ENCODE data around the gene CCT3. TPM values are rescaled to one million over a fixed set of nuclear protein-coding genes. Genes with fewer than 3 reads are reported as not detected.

CCT3 gene
- total RNA-seq, 2 donors from 2014 or later: 102 to 146 TPM

DNA sequence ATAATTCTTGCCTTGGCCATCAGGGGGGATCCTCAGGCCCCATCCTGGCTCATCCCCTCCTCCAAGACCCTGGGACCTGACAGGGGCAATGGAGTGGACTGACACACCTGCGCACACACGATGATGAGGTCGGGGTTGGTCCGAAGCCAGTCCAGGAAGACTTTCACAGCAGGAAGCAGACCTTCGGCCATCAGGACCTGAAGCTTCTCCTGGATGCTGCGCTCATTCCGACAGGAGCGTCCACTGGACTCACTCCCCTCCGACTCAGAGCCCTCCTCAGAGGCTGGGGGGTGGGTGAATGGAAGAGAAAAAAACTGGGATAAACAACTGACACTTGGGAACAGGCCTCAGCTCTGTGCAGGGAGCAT is 74.8 kb downstream of the CCT3 start:
- Histone ChIP-seq H3K27ac (no peak overlapping the region), H3K9me3 (no peaks in the 10 kb centered on the region), H3K4me3 (no peak overlapping the region), H3K36me3 (peaks cover 92% of the 10 kb centered on the region), H3K27me3 (no peaks in the 10 kb centered on the region), H3K4me1 (no peaks in the 10 kb centered on the region)
- DNase-seq (ENCODE audit: low spot score): no peak
- TF ChIP-seq CTCF (IDR thresholded peaks at IDR 0.05): no peak

GRCh38 chr1:156262461-156263287 is 75.4 kb downstream of the CCT3 start:
- Histone ChIP-seq H3K4me3 (no peak overlapping the region), H3K36me3 (peaks cover 92% of the 10 kb centered on the region), H3K4me1 (no peaks in the 10 kb centered on the region), H3K9me3 (no peaks in the 10 kb centered on the region), H3K27me3 (no peaks in the 10 kb centered on the region), H3K27ac (no peak overlapping the region)
- DNase-seq (ENCODE audit: low spot score): no peak
- no peak for TF ChIP-seq CTCF (IDR thresholded peaks at IDR 0.05)

DNA sequence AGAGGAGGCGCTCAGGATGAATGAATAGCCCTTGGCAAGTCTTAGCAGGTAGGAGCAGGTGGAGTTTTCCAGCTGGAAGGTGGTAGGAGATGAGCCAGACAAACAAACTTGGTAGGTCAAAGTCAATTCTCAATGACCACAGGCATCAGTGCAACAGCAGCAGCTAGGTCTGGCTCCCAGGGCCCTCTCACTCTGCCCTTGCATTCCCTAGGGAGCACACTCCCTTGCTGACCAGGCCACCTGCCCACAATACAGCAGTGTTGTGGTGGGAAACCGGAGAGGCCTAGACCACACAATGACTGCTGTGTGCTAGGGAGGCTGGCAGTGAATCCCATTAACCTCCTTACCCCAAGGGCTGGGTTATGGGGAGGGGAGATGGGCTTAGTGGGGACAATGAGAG is 77.2 kb downstream of the CCT3 start:
- no peak overlapping the region for H3K4me3 ChIP-seq

DNA sequence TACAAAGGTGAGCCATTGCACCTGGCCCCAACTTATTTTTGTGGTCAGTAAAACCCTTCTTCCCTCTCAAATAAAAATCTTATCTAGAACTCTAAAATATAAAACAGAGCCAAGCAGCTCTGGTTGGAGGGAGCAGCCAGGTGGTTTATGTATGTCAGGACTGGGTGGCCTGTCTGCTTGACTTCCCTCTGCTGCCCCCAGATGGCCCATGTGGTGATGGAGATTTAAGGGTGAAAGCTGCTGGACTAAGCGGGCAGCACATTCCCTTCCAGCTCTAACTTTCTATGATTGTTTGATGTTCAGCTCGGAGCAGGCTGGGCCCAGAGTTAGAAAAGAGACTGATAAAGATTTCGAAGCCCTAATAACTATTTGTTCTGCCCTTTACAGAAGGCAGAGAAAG is 78.3 kb downstream of the CCT3 start:
- no peaks in the 10 kb centered on the region for H3K9me3 ChIP-seq
- no peak overlapping the region for H3K27ac ChIP-seq
- peaks cover 88% of the 10 kb centered on the region for H3K36me3 ChIP-seq
- no peaks in the 10 kb centered on the region for H3K4me1 ChIP-seq
- TF ChIP-seq CTCF (IDR thresholded peaks at IDR 0.05): no peak
- no peaks in the 10 kb centered on the region for H3K27me3 ChIP-seq
- DNase-seq (ENCODE audit: low spot score): no peak
- H3K4me3 ChIP-seq: no peak overlapping the region

More for the DNA sequence above, 77.2 kb downstream of the CCT3 start:
- H3K27ac ChIP-seq: no peak overlapping the region
- no peaks in the 10 kb centered on the region for H3K27me3 ChIP-seq
- peaks cover 92% of the 10 kb centered on the region for H3K36me3 ChIP-seq
- no peaks in the 10 kb centered on the region for H3K4me1 ChIP-seq
- no peak for DNase-seq (ENCODE audit: low spot score)
- TF ChIP-seq CTCF (IDR thresholded peaks at IDR 0.05): no peak
- H3K9me3 ChIP-seq: no peaks in the 10 kb centered on the region

Other genes with a start within 250 kb of the CCT3 start
- gene LMNA, start 223.6 kb downstream of the CCT3 start, total RNA-seq: 100 to 1,000 TPM; 258 to 273 TPM
- gene SEMA4A, start 184.7 kb downstream of the CCT3 start, total RNA-seq: 1 to 10 TPM; 2.0 to 4.2 TPM
- gene SLC25A44, start 144.2 kb downstream of the CCT3 start, total RNA-seq: 10 to 100 TPM; 15.5 to 18.5 TPM
- 10 to 100 TPM; 81.8 to 88.3 TPM for gene PMF1, start 125.3 kb downstream of the CCT3 start, total RNA-seq
- gene BGLAP, start 96.1 kb downstream of the CCT3 start, total RNA-seq: not detected
- not detected for gene PAQR6, start 90.2 kb downstream of the CCT3 start, total RNA-seq
- 10 to 100 TPM; 55.4 to 72.8 TPM for gene SMG5, start 55.5 kb downstream of the CCT3 start, total RNA-seq
- 1 to 10 TPM in 1 of 2 donors, under 1 TPM in 1; 0.96 to 1.0 TPM for gene TMEM79, start 54.0 kb downstream of the CCT3 start, total RNA-seq
- gene GLMP, start 42.6 kb downstream of the CCT3 start, total RNA-seq: 10 to 100 TPM; 26.3 to 27.4 TPM
- not detected for gene VHLL, start 39.0 kb downstream of the CCT3 start, total RNA-seq
- not detected for gene TSACC, start 234 bp upstream of the CCT3 start, total RNA-seq
- gene RHBG, start 30.9 kb upstream of the CCT3 start, total RNA-seq: not detected
- gene MEF2D, start 162.5 kb upstream of the CCT3 start, total RNA-seq: 100 to 1,000 TPM in 1 of 2 donors, 10 to 100 TPM in 1; 80.1 to 104 TPM
- gene IQGAP3, start 234.3 kb upstream of the CCT3 start, total RNA-seq: 1 to 10 TPM in 1 of 2 donors, not detected in 1; 1.0 TPM
- not detected for gene TTC24, start 241.4 kb upstream of the CCT3 start, total RNA-seq